HCT116 (cell line): ENCODE data around the gene TNC. TPM values are rescaled to one million over a fixed set of nuclear protein-coding genes. Genes with fewer than 3 reads are reported as not detected.

Experiments used
- ATAC-seq: fragments of 200-7000 bp; cut with Tn5 transposase; 2 replicates; pipeline ENCODE4 v1.9.1; 2020; ENCODE audit warnings: mild to moderate bottlenecking, moderate library complexity
- BruUV-seq: library from RNA; stranded (reverse); fragments of 400-500 nt; replicated peaks from 2 replicates; lab custom pipeline; 2021; lab: Mats Ljungman, UMichigan
- CTCF ChIA-PET: fragments of 300-600 bp; sonication (Branson Sonifier 250); formaldehyde crosslinking; loops from one replicate; lab custom pipeline; 2021; ENCODE audit warnings: antibody characterized with exemption; lab: Charles Lee
- POLR2A ChIA-PET: fragments of 300-600, 350-600 bp; sonication (Branson Sonifier 250); formaldehyde crosslinking; loops from one replicate; lab custom pipeline; 2021; ENCODE audit warnings: antibody characterized with exemption; lab: Charles Lee
- RAD21 ChIA-PET, 2 experiments: fragments of 300-600 bp; sonication (Branson Sonifier 250); formaldehyde crosslinking; loops; one replicate each; lab custom pipeline; 2023; ENCODE audit warnings: low total read pairs in 2 of 2; ENCODE audit not compliant: uncharacterized antibody in 2 of 2, unreplicated experiment in 2 of 2, low non-redundant PET in 1 of 2; lab: Charles Lee
- DNase-seq: peaks from one replicate; pipeline ENCODE4 v3.0.0-alpha.2; 2010; ENCODE audit warnings: low read depth, low spot score
- H2AFZ ChIP-seq: fragments of 200-600 bp; shearing (Covaris generic), sonication (generic); 2 replicates; pipeline ENCODE4 v1.6.1; 2017; ENCODE audit warnings: low read depth, mixed run types, mixed read lengths, antibody characterized with exemption, low read length; ENCODE audit not compliant: poor library complexity, severe bottlenecking
- H3K27ac ChIP-seq: 2 replicates; pipeline ENCODE4 v1.5.1; 2012; ENCODE audit warnings: low read depth, low read length
- H3K27me3 ChIP-seq: fragments of 200-600 bp; sonication (generic); 2 replicates; pipeline ENCODE4 v1.6.1; 2016; ENCODE audit warnings: mixed run types, low read length, mixed read lengths; ENCODE audit not compliant: insufficient read depth
- H3K36me3 ChIP-seq, 2 experiments: fragments of 200-500 bp in 1 of 2; fragments of 200-600 bp in 1 of 2; sonication (Bioruptor generic) in 1 of 2; sonication (generic) in 1 of 2; 2 replicates each; pipeline versions ENCODE4 v1.5.1 to v1.6.1; 2014 to 2016; ENCODE audit warnings: low read length in 2 of 2, inconsistent platforms in 1 of 2, mixed read lengths in 1 of 2, mixed run types in 1 of 2; ENCODE audit not compliant: insufficient read depth in 2 of 2, control insufficient read depth in 1 of 2
- H3K4me1 ChIP-seq, 2 experiments: fragments of 200-600 bp in 1 of 2; sonication (generic) in 1 of 2; 2 replicates each; pipeline versions ENCODE4 v1.5.1 to v1.6.1; 2012 to 2017; ENCODE audit warnings: low read length in 2 of 2, inconsistent platforms in 1 of 2, mild to moderate bottlenecking in 1 of 2, mixed read lengths in 1 of 2, mixed run types in 1 of 2, moderate library complexity in 1 of 2; ENCODE audit not compliant: insufficient read depth in 2 of 2, control insufficient read depth in 1 of 2
- H3K4me2 ChIP-seq: fragments of 200-600 bp; sonication (generic); 2 replicates; pipeline ENCODE4 v1.6.1; 2017; ENCODE audit warnings: mixed run types, low read length, mixed read lengths
- H3K4me3 ChIP-seq, 2 experiments: fragments of 200-600 bp in 1 of 2; sonication (generic) in 1 of 2; replicated peaks in 1 of 2; 2 replicates each; pipeline ENCODE4 v1.5.1; 2011 to 2016; ENCODE audit warnings: low read length in 2 of 2, control low read depth in 1 of 2, low read depth in 1 of 2, mild to moderate bottlenecking in 1 of 2, mixed read lengths in 1 of 2, mixed run types in 1 of 2
- H3K79me2 ChIP-seq: fragments of 200-600 bp; sonication (generic); 2 replicates; pipeline ENCODE4 v1.6.1; 2017; ENCODE audit warnings: mild to moderate bottlenecking, mixed run types, low read length, moderate library complexity, mixed read lengths; ENCODE audit not compliant: insufficient read depth
- H3K9ac ChIP-seq: fragments of 200-600 bp; sonication (generic); 2 replicates; pipeline ENCODE4 v1.6.1; 2016; ENCODE audit warnings: low read length, mixed read lengths
- H3K9me2 ChIP-seq: fragments of 200-600 bp; sonication (generic), shearing (Covaris generic); 2 replicates; pipeline ENCODE4 v1.6.1; 2017; ENCODE audit warnings: mixed run types, mild to moderate bottlenecking, moderate library complexity; ENCODE audit not compliant: insufficient read depth
- H3K9me3 ChIP-seq, 2 experiments: fragments of 200-500 bp in 1 of 2; fragments of 200-600 bp in 1 of 2; sonication (Bioruptor generic) in 1 of 2; sonication (generic) in 1 of 2; 2 replicates each; pipeline ENCODE4 v1.6.1; 2014 to 2017; ENCODE audit warnings: low read length in 2 of 2, mixed read lengths in 2 of 2, inconsistent platforms in 1 of 2, low read depth in 1 of 2, mild to moderate bottlenecking in 1 of 2, mixed run types in 1 of 2, moderate library complexity in 1 of 2; ENCODE audit not compliant: control insufficient read depth in 1 of 2, insufficient read depth in 1 of 2
- H4K20me1 ChIP-seq: fragments of 200-600 bp; sonication (generic), shearing (Covaris generic); 2 replicates; pipeline ENCODE4 v1.6.1; 2017; ENCODE audit warnings: mixed run types, mild to moderate bottlenecking, moderate library complexity; ENCODE audit not compliant: insufficient read depth
- CBX3 ChIP-seq: IDR thresholded peaks from 2 replicates; pipeline ENCODE4 v1.6.1; 2012; ENCODE audit warnings: low read depth
- EGR1 ChIP-seq: IDR thresholded peaks from 2 replicates; pipeline ENCODE4 v1.6.1; 2012; ENCODE audit warnings: low read depth
- ELF1 ChIP-seq: IDR thresholded peaks from 2 replicates; pipeline ENCODE4 v1.6.1; 2012; ENCODE audit warnings: low read depth, borderline replicate concordance
- EZH2 ChIP-seq: fragments of 200-600 bp; sonication (generic); IDR thresholded peaks from 2 replicates; pipeline ENCODE4 v1.6.1; 2017; ENCODE audit warnings: antibody characterized with exemption, mixed run types
- EZH2phosphoT487 ChIP-seq: fragments of 200-600 bp; IDR thresholded peaks from 2 replicates; pipeline ENCODE4 v1.6.1; 2018; ENCODE audit warnings: antibody characterized with exemption, borderline replicate concordance
- JUND ChIP-seq: IDR thresholded peaks from 2 replicates; pipeline ENCODE4 v1.6.1; 2012
- MAX ChIP-seq: IDR thresholded peaks from 2 replicates; pipeline ENCODE4 v1.6.1; 2012
- POLR2A ChIP-seq: IDR thresholded peaks from 2 replicates; pipeline ENCODE4 v1.7.0; 2011; ENCODE audit warnings: borderline replicate concordance; ENCODE audit not compliant: insufficient read depth, insufficient read length; ENCODE audit errors: extremely low read depth
- SIN3A ChIP-seq: IDR thresholded peaks from 2 replicates; pipeline ENCODE4 v1.6.1; 2012; ENCODE audit warnings: low read depth
- SP1 ChIP-seq: IDR thresholded peaks from 2 replicates; pipeline ENCODE4 v1.6.1; 2012; ENCODE audit warnings: low read depth
- SRF ChIP-seq: IDR thresholded peaks from 2 replicates; pipeline ENCODE4 v1.6.1; 2012; ENCODE audit warnings: low read depth
- YY1 ChIP-seq: IDR thresholded peaks from 2 replicates; pipeline ENCODE4 v1.6.1; 2011; ENCODE audit warnings: low read length, low read depth, moderate library complexity, mild to moderate bottlenecking; ENCODE audit not compliant: insufficient replicate concordance; ENCODE audit errors: extremely low read depth
- ZFX ChIP-seq: fragments of 450-650 bp; IDR thresholded peaks from 2 replicates; pipeline ENCODE4 v1.6.1; 2017
- ZNF274 ChIP-seq: fragments of 200-500 bp; sonication (Bioruptor generic); IDR thresholded peaks from 2 replicates; pipeline ENCODE4 v1.6.1; 2014; ENCODE audit warnings: mild to moderate bottlenecking, low read depth, low read length, inconsistent platforms
- intact Hi-C: fragments of 100-400 bp; cut with micrococcal nuclease; formaldehyde crosslinking; loops from 2 replicates; pipeline ENCODE4 v1.10.0; 2022
- total RNA-seq: library from RNA; stranded (reverse); gene quantifications from one replicate; pipeline ENCODE4 v1.2.1, GENCODE V29; 2021; ENCODE audit not compliant: unreplicated experiment
- TF ChIP-seq, protein P1 (sequence below): IDR thresholded peaks from 2 replicates; pipeline ENCODE4 v1.6.1; 2011; ENCODE audit warnings: mild to moderate bottlenecking, low read length, moderate library complexity; ENCODE audit not compliant: insufficient replicate concordance; ENCODE audit errors: extremely low read depth
- TF ChIP-seq, protein P2 (sequence below): IDR thresholded peaks from 2 replicates; pipeline ENCODE4 v1.6.1; 2012; ENCODE audit warnings: low read depth

Gene TNC
- total RNA-seq, 1 experiment from 2014 or later = 0.49 TPM

- intact Hi-C loops = no loop called here
- Histone ChIP-seq H2AFZ (no peak overlapping the region), H3K4me3 (no peak overlapping the region), H3K27ac (no peak overlapping the region), H3K36me3 (no peaks in the 10 kb centered on the region), H3K4me2 (no peak overlapping the region), H3K27me3 (peaks cover 10% of the 10 kb centered on the region), H3K79me2 (no peaks in the 10 kb centered on the region), H3K9me2 (no peaks in the 10 kb centered on the region), H3K4me1 (no peaks in the 10 kb centered on the region), H3K9me3 (no peaks in the 10 kb centered on the region), H3K9ac (no peak overlapping the region), H4K20me1 (no peaks in the 10 kb centered on the region)
- TF ChIP-seq EZH2phosphoT487 (no peak), CBX3 (no peak), MAX (no peak), JUND (no peak), ZNF274 (no peak), SP1 (no peak), POLR2A (no peak)
- TF ChIP-seq, protein P1, sequence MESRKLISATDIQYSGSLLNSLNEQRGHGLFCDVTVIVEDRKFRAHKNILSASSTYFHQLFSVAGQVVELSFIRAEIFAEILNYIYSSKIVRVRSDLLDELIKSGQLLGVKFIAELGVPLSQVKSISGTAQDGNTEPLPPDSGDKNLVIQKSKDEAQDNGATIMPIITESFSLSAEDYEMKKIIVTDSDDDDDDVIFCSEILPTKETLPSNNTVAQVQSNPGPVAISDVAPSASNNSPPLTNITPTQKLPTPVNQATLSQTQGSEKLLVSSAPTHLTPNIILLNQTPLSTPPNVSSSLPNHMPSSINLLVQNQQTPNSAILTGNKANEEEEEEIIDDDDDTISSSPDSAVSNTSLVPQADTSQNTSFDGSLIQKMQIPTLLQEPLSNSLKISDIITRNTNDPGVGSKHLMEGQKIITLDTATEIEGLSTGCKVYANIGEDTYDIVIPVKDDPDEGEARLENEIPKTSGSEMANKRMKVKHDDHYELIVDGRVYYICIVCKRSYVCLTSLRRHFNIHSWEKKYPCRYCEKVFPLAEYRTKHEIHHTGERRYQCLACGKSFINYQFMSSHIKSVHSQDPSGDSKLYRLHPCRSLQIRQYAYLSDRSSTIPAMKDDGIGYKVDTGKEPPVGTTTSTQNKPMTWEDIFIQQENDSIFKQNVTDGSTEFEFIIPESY = no peak
- DNase-seq = no peak
- ChIA-PET CTCF (no interaction called here), POLR2A (no interaction called here), RAD21 (no interaction called here)
- BruUV-seq = no TSS peak
- ATAC-seq = no peak
Observed at GRCh38 chr9:115093520-115093919, 24.4 kb downstream of the TNC start.

GRCh38 chr9:115090486-115090885, 27.5 kb downstream of the TNC start:
- Histone ChIP-seq H3K4me1 (no peaks in the 10 kb centered on the region), H3K36me3 (no peaks in the 10 kb centered on the region), H4K20me1 (no peaks in the 10 kb centered on the region), H3K4me2 (no peak overlapping the region), H2AFZ (no peak overlapping the region), H3K27me3 (peaks cover 10% of the 10 kb centered on the region), H3K27ac (no peak overlapping the region), H3K4me3 (no peak overlapping the region), H3K9me3 (no peaks in the 10 kb centered on the region), H3K9ac (no peak overlapping the region), H3K79me2 (no peaks in the 10 kb centered on the region), H3K9me2 (no peaks in the 10 kb centered on the region)
- ChIA-PET POLR2A (no interaction called here), RAD21 (no interaction called here), CTCF (no interaction called here)
- ATAC-seq (no peak), DNase-seq (no peak)
- BruUV-seq = no TSS peak
- intact Hi-C loops = no loop called here
- TF ChIP-seq YY1 (no peak), ELF1 (no peak), SIN3A (no peak), JUND (no peak), POLR2A (no peak), SRF (no peak), EZH2 (no peak), ZFX (no peak), CBX3 (no peak), EGR1 (no peak), EZH2phosphoT487 (no peak)
- TF ChIP-seq, protein P2, sequence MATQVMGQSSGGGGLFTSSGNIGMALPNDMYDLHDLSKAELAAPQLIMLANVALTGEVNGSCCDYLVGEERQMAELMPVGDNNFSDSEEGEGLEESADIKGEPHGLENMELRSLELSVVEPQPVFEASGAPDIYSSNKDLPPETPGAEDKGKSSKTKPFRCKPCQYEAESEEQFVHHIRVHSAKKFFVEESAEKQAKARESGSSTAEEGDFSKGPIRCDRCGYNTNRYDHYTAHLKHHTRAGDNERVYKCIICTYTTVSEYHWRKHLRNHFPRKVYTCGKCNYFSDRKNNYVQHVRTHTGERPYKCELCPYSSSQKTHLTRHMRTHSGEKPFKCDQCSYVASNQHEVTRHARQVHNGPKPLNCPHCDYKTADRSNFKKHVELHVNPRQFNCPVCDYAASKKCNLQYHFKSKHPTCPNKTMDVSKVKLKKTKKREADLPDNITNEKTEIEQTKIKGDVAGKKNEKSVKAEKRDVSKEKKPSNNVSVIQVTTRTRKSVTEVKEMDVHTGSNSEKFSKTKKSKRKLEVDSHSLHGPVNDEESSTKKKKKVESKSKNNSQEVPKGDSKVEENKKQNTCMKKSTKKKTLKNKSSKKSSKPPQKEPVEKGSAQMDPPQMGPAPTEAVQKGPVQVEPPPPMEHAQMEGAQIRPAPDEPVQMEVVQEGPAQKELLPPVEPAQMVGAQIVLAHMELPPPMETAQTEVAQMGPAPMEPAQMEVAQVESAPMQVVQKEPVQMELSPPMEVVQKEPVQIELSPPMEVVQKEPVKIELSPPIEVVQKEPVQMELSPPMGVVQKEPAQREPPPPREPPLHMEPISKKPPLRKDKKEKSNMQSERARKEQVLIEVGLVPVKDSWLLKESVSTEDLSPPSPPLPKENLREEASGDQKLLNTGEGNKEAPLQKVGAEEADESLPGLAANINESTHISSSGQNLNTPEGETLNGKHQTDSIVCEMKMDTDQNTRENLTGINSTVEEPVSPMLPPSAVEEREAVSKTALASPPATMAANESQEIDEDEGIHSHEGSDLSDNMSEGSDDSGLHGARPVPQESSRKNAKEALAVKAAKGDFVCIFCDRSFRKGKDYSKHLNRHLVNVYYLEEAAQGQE = no peak
